22Rv1 (cell line): ENCODE results near the gene HNRNPL.

Experiments
- H3K27ac ChIP-seq: fragments of 450-650 bp; 2 replicates; pipeline ENCODE4 v1.5.1; 2017
- CTCF ChIP-seq: fragments of 450-650 bp; IDR thresholded peaks from 2 replicates; pipeline ENCODE4 v1.5.1; 2017; ENCODE audit warnings: mild to moderate bottlenecking
- ZFX ChIP-seq: fragments of 450-650 bp; IDR thresholded peaks from 2 replicates; pipeline ENCODE4 v1.6.1; 2017; ENCODE audit warnings: antibody characterized with exemption, borderline replicate concordance

The HNRNPL gene

GRCh38 chr19:38849860-38850435, at the start of gene HNRNPL:
Gene HNRNPL (minus strand): TSS chr19:38849986. CDS start chr19:38849966, 20 bp downstream.
- peak; percentile 47 for TF ChIP-seq CTCF
- no peak for TF ChIP-seq ZFX

GRCh38 chr19:38898788-38899446, 49.1 kb upstream of the HNRNPL start:
- H3K27ac ChIP-seq, result peak overlapping the region; percentile 58

More at GRCh38 chr19:38849860-38850435, at the start of gene HNRNPL:
- H3K27ac ChIP-seq, result peak within 1 kb of the TSS; percentile 100

DNA sequence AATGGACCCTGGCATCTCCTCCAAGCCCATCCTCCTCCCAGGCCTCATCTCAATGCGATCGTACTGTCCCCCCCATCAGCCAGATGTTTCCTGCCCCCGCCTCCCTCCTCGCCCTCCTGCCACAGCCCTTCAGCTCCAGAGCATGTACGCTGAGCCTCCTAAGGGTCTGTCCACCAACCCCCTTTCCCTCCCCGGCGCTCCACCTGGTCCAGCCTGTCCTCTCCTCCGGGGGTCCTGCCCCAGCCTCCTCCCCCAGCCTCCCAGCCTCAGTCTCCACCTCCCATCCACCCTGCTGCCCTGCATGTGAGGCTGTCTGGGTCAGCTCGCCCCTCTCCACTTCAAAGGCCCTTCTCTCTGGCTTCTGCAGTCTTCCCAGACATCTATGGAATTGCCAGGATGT, 45.2 kb upstream of the HNRNPL start:
- H3K27ac ChIP-seq, result no peak overlapping the region
- no peak for TF ChIP-seq CTCF
- no peak for TF ChIP-seq ZFX

More at GRCh38 chr19:38898788-38899446, 49.1 kb upstream of the HNRNPL start:
- TF ChIP-seq ZFX, result no peak

GRCh38 chr19:38893341-38893771, 43.6 kb upstream of the HNRNPL start:
- no peak overlapping the region for H3K27ac ChIP-seq
- TF ChIP-seq CTCF (no peak), ZFX (no peak)

- no peak for TF ChIP-seq CTCF
- no peak for TF ChIP-seq ZFX
- no peak overlapping the region for H3K27ac ChIP-seq
These were observed 43.1 kb upstream of the HNRNPL start for GRCh38 chr19:38892841-38893240.

DNA sequence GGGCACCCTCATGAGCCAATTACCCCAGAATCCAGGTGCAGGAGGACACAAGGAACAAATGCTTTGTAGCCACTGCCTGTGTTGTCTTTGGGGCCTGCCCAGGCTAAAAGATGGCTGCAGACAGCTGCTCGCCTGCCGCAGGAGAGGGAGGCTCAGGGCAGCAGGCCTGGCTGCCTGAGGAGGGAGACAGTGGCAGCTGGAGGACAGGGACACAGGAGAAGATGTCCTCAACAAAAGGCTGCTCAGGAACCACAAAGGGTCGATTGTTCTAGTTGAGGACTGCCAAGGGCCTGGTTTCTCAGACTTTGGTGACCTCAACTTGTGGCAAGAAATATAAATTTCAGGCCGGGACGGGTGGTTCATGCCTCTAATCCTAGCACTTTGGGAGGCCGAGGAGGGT, 42.0 kb upstream of the HNRNPL start:
- TF ChIP-seq CTCF (no peak), ZFX (no peak)
- H3K27ac ChIP-seq, result no peak overlapping the region

GRCh38 chr19:38890686-38891085, 40.9 kb upstream of the HNRNPL start:
- TF ChIP-seq ZFX, result no peak
- TF ChIP-seq CTCF, result no peak
- H3K27ac ChIP-seq, result no peak overlapping the region
